Measurements from ENCODE around the gene ECT2.

The ECT2 gene

DNA sequence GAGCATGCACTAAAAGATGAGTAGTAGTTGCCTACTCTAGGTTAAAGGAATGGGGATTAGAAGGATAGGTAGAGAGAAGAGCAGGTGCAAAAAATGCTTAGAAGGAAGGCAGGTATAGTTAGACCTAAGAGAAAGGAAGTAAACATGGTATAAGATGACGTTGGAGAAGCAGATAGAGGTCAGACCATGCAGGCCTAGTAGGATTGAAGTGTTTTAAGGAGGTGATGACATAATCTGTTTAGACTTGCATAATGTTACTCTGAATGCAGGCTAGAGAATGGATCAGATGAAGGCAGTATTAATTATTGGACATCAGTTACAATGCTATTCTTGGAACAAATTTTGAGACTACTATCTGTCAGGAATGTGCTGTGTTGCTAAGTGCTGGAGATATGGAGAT, 11.1 kb upstream of the ECT2 start:
- no peak for DNase-seq (ENCODE audit: low read depth)

DNA sequence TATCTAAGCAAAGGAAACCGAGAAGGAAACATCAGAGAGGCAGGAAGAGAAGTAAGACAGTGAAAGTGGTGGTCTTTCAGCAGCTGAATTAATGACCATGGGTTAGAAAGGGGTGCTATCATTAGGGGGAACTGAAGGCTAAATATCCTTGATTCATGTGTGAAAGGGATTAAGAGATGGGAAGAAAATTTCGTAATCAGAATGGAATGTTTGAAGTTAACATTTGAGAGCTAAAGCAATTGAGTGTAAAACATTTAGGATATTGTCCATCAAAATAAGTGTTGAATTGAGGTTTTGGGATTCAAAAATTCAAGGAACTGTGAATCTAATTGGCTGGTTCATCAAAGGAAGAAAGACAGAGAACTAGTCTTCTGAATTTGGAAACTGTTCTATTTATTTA, 4.1 kb upstream of the ECT2 start:
- DNase-seq (ENCODE audit: low read depth) = no peak

DNA sequence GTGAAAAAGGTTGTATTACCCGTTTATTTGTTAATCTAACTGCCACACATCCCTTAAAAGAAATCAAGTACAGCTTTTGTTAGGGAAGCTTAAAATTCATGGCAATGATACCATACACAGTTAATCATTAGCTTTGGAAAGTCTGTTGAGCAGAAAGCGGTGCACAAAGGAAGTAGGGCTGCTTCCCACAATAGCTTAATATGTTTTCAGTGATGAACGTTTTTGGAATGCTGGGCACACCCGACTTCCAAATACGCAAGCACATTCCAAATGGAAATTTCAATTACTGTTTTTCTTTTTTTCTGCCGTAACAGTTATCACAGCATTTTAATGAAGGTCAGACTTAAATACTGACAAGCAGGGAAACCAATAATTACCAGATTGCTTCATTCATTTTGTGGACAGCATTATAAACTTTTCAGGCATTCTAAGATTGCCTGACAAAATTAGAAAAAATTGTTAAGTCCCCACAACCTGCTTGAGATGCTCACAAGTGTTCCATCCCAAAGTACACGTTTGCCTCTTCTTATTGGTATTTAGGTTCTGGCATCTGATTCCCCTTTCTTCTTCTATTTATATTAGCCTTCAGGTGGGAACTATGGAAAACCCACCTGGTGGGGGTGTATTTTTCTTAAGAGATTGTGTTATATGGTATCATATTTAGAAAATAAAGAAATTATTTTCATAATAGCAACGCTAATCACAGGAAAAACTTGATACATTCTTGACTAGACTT, 1.1 kb upstream of the ECT2 start:
- DNase-seq (ENCODE audit: low read depth) = peak; percentile 86

DNA sequence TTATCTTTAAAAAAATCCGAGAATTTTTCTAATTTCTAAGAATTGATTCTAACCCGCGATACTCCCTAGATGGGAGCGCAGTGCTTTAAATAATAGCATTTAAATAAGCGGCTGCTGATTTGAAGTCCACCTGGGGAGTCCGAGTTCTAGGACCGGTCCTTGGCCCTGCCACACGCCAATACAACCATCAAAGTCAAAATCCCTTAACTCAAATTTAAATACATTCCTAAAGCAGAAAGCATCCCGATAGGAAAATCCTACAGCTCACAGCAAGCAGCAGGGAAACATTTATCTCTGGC, 508 bp upstream of the ECT2 start:
- no peak for DNase-seq (ENCODE audit: low read depth)

- peak; percentile 22 for DNase-seq (ENCODE audit: low read depth)
Observed at GRCh38 chr3:172751175-172751704, 714 bp downstream of the ECT2 start.

DNA sequence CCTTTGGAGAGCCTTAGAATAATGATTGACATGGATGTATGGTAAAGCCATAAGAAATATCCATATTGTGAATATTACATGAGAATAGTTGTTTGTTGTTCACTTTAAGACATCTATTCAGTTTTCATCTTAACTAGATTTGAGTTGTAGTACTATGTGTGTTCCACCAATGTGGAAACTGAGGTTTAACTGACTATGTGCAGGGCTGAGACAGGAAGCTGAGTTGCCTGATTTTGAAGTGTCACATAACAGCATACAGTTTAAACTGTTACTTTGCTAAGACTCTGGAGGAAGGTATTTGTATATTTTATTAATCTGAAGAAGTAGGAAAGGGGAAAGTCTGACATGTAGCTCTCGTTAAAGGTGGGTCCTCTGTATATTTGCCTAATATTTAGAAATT, 2.1 kb downstream of the ECT2 start:
- DNase-seq (ENCODE audit: low read depth) = no peak

GRCh38 chr3:172753125-172753524, 2.6 kb downstream of the ECT2 start:
- DNase-seq (ENCODE audit: low read depth) = no peak

GRCh38 chr3:172760416-172760815, 9.9 kb downstream of the ECT2 start:
- peak; percentile 89 for DNase-seq (ENCODE audit: low read depth)

- no peak for DNase-seq (ENCODE audit: low read depth)
Observed at GRCh38 chr3:172766241-172766640, 15.7 kb downstream of the ECT2 start.

GRCh38 chr3:172766718-172767405, 16.3 kb downstream of the ECT2 start:
- no peak for DNase-seq (ENCODE audit: low read depth)

DNA sequence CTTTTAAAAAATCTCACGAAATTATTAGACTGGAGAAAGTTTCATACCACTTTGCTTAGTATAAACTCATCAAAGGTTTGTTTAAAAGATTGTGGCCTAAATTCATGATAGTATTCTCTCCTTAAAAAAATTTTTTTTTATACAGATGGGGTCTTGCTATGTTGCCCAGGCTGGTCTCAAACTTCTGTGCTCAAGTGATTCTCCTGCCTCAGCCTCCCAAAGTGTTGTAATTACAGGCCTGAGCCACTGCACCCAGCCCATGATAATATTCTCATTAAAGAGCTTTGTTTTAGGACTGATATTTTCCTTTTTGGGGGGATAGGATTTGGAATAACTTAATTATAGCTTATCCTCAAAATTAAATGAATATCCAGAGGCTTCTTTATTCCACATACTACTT, 19.9 kb downstream of the ECT2 start:
- DNase-seq (ENCODE audit: low read depth) = no peak

GRCh38 chr3:172771672-172772071, 21.1 kb downstream of the ECT2 start:
- no peak for DNase-seq (ENCODE audit: low read depth)

DNA sequence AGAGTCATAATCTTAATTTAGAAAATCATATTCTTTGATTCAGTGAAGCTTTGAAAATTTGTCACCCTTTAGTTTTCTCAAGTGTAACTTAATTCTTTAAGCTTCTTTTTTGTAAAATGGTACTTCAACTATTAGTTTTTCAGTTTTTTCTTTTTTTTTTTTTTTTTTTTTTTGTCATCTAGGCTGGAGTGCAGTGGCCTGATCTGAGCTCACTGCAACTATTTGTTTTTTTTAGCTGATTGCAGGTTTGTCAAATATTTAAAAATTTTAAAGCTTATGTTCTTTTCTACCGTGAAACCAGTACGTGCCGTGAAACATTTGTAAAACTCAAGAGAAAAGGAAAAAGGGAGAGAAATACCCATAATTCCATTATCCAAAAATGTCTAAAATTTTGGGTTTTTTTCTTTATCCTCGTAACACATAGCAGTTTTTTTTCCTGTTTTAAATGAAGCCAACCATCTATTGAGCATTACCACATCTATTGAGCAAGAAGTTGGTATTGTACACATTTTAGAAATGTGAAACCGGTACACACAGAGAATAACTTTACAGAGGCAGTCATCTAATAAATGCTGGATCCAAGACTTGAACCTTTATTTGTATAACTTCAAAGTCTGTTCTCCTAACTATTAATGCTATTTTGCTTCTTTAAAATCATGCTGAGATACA, 25.7 kb downstream of the ECT2 start:
- DNase-seq (ENCODE audit: low read depth) = peak; percentile 63

GRCh38 chr3:172777901-172778300, 27.4 kb downstream of the ECT2 start:
- DNase-seq (ENCODE audit: low read depth) = peak; percentile 71

DNA sequence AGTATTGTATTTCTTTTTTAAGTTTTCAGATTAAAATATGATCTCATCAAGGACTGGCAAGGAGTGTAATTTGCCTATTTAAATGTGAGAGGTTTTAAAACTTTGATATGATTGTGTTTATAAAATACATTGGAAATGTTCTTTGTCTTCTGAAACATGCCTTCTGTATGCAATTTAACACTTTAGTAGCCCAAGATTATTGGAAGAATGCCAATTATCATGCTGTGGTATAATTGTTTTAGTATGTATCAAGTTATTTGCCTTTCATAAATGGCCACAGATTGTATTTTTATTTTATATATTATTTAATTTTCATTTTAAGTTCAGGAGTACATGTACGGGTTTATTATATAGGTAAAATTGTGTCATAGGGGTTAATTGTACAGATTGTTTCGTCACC, 31.7 kb downstream of the ECT2 start:
- DNase-seq (ENCODE audit: low read depth) = no peak

GRCh38 chr3:172786036-172786435, 35.5 kb downstream of the ECT2 start:
- no peak for DNase-seq (ENCODE audit: low read depth)

DNA sequence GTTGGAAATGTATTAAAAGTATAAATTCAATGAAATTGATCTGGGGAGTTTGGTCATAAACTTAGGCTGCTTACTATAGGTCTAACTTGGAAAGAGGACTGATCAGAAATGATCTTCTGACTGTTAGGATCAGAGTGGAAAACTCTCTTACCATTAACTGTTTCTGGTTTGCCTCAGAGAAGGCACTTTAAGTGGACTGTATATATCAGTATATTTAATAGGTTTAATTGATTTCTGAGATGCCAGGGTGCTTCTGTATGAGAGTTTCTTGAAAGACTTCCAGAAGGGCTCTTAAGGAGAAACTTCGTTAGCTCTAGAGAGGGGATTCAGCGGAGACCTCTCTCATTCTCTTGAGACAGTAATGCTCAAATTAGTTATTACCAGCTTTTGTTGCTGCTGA, 36.5 kb downstream of the ECT2 start:
- no peak for DNase-seq (ENCODE audit: low read depth)

GRCh38 chr3:172787746-172788145, 37.2 kb downstream of the ECT2 start:
- peak; percentile 18 for DNase-seq (ENCODE audit: low read depth)

- peak; percentile 38 for DNase-seq (ENCODE audit: low read depth)
Observed at GRCh38 chr3:172799246-172799645, 48.7 kb downstream of the ECT2 start.

- DNase-seq (ENCODE audit: low read depth) = no peak
Observed at GRCh38 chr3:172800156-172800555, 49.6 kb downstream of the ECT2 start.

DNA sequence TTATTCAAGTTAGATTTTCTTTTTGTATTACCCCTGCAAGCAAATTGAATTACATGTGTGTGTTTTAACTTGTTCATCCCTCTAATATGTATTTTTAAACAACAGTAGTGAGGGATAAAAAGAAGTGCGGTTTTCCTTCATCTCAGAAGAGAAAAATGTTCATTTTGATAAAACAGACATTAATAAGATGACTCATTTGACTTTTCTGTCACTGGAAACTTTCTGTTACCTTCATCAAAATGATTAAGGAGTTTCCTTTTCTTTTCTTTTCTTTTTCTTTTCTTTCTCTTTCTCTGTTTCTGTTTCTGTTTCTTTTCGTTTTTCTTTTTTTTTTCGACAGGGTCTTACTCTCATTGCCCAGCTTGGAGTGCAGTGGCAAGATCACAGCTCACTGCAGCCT, 53.0 kb downstream of the ECT2 start:
- peak; percentile 58 for DNase-seq (ENCODE audit: low read depth)

- no peak for DNase-seq (ENCODE audit: low read depth)
Observed at GRCh38 chr3:172804323-172804722, 53.8 kb downstream of the ECT2 start.

DNA sequence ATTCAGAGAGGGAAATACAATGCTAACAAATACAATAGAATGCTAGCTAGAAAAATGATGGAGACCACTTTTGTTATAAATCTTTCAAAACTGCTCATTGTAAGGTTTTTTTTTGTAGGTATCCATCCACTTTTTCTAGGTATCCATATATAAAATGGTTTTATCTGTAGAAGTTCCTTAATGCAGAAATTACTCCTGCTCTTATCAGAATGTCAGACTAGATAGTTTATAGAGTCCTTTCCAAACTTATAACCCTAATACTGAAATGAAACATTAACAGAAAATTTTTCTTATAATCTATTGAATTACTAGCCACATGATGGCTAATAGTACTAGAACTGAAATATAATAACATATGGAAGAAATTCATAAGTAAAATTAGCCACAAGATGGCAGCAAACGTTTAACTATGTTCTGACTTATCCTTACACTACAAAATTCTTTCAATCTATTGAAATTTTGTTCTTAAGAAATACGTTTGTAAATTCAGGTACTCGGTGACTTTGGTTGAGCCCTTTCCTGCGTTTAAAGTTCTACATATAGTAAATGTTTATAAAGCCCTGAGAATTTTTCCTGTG, 58.5 kb downstream of the ECT2 start:
- DNase-seq (ENCODE audit: low read depth) = peak; percentile 64
